Measurements from ENCODE around the gene NEIL1.

- no peak for TF ChIP-seq POLR2A (IDR thresholded peaks at IDR 0.05; ENCODE audit: extremely low read depth, insufficient read length)
- no peak for TF ChIP-seq CTCF (IDR thresholded peaks at IDR 0.05; ENCODE audit: low read depth, low read length)
- TF ChIP-seq MAX (IDR thresholded peaks at IDR 0.05; ENCODE audit: low read depth, low read length) = no peak
- no peak for TF ChIP-seq MYC (IDR thresholded peaks at IDR 0.05; ENCODE audit: low read depth, low read length)
Measured at GRCh38 chr15:75356006-75356405, 9.2 kb downstream of the NEIL1 start.

All from NB4 (cell line).